Spinal cord (tissue), 10 donors: Measurements from ENCODE around the gene DISC1. TPM values are rescaled to one million over a fixed set of nuclear protein-coding genes. Genes with fewer than 3 reads are reported as not detected.
"Not testable (repeated sequence)": the region's sequence is repeated elsewhere in the genome, so short reads cannot be mapped to it uniquely, and the experiment has no call there.

Experiments used
- DNase-seq, 6 donors: peaks; one replicate each; pipeline versions ENCODE4 v3.0.0 to v3.0.0-alpha.2; 2013 to 2015; ENCODE audit warnings: low spot score in 6 of 6, low read depth in 4 of 6
- H3K27ac ChIP-seq: one replicate; pipeline ENCODE4 v1.5.1; 2013; ENCODE audit warnings: low read depth, low read length, control low read depth
- H3K27me3 ChIP-seq: one replicate; pipeline ENCODE4 v1.6.1; 2013; ENCODE audit warnings: low read length; ENCODE audit not compliant: control insufficient read depth, insufficient read depth
- H3K36me3 ChIP-seq: one replicate; pipeline ENCODE4 v1.6.1; 2013; ENCODE audit warnings: low read length; ENCODE audit not compliant: control insufficient read depth, insufficient read depth
- H3K4me1 ChIP-seq: one replicate; pipeline ENCODE4 v1.6.1; 2013; ENCODE audit warnings: low read length; ENCODE audit not compliant: control insufficient read depth, insufficient read depth
- H3K4me3 ChIP-seq: one replicate; pipeline ENCODE4 v1.5.1; 2013; ENCODE audit warnings: low read depth, low read length, control low read depth
- H3K9me3 ChIP-seq: one replicate; pipeline ENCODE4 v1.6.1; 2013; ENCODE audit warnings: low read length; ENCODE audit not compliant: control insufficient read depth, insufficient read depth
- WGBS: methylation state at CpG from one replicate; pipeline ENCODE4 v1.1.5; 2013; ENCODE audit warnings: missing lambda C conversion rate; ENCODE audit not compliant: insufficient coverage; 5-methylcytosine and 5-hydroxymethylcytosine counted together
- polyA plus RNA-seq, 2 donors: library from polyadenylated mRNA; unstranded; fragments of 120-200 nt; gene quantifications; one replicate each; pipeline ENCODE4 v1.2.1, GENCODE V29; 2013; ENCODE audit not compliant: insufficient read length in 2 of 2
- total RNA-seq, 2 donors: library from RNA; depleted of rRNA in 1 of 2; stranded (reverse); fragments of 120-200 nt in 1 of 2; fragments of >200 nt in 1 of 2; gene quantifications; one replicate each; pipeline versions ENCODE4 v1.2.3 to v1.2.4, GENCODE V29; 2013 to 2014
- donor health status: healthy.

DISC1 gene
- total and polyA plus RNA-seq, 4 donors = 8.3 to 22.1 (median 13.7) TPM

DNA sequence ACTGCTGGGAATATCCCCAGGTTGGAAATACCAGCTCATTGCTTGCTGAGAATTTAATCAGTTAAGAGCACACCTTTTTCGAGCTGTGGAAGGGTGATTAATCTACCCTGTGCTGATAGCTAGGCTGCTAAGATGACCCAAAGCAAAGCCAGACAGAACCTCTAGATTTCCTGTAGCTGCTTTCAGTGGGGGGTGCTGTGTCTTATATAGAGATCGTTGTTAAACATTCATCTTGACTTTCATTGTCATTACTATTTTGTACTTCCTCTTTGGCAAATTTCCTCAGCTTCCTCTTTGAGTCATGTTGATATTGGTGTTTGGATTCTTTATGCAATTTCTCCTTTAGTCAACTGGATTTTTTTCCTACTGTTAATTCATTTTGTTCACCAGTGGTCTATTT, 155.3 kb downstream of the DISC1 start:
- no CpG with 5 or more reads among the region's 2 CpGs for WGBS
- Histone ChIP-seq H3K27ac (no peak overlapping the region), H3K27me3 (no peaks in the 10 kb centered on the region), H3K36me3 (no peaks in the 10 kb centered on the region), H3K9me3 (no peaks in the 10 kb centered on the region), H3K4me3 (no peak overlapping the region), H3K4me1 (peaks cover 15% of the 10 kb centered on the region)
- DNase-seq = peak in 1 of 6 donors; percentile 2

DNA sequence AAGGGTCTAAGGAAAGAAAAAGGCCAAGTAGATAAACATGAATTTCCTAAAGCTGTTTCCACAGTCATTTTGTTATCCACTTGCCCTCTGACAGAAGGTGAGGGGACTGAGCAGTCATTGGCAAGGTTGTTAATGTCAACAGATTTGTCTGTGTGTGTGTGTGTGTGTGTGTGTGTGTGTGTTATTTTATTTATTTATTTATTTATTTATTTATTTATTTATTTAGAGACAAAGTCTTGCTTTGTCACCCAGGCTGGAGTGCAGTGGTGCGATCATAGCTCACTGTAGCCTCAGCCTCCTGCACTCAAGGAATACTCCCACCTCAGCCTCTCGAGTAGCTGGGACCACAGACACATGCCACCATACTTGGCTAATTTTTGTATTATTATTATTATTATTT, 158.5 kb downstream of the DISC1 start:
- DNase-seq, H3K36me3 ChIP-seq, H3K27ac ChIP-seq, H3K4me1 ChIP-seq, H3K9me3 ChIP-seq, H3K27me3 ChIP-seq, H3K4me3 ChIP-seq: not testable (repeated sequence)
- no CpG with 5 or more reads among the region's 2 CpGs for WGBS

DNA sequence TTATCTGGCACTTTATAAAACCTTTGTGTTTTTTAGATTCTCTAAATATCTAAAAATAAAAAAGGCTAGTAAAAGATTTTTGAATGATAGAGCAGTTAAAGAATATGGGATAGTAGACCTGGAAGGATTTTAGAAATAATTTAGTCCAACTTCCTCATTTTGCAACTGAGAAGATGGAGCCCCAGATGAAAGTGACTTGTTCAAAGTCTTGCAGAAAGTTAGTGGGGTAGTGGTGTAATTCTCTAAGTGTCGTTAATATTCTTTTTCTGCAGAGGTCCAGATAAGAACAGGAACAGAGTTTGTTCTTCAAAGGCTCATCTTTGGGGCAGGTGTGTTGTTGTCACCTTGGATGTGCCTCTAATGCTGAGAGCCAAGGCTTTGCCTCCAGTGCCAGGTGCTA, 159.5 kb downstream of the DISC1 start:
- 90% methylated on average over 1 of the region's 1 CpG for WGBS
- Histone ChIP-seq H3K36me3 (no peaks in the 10 kb centered on the region), H3K27me3 (no peaks in the 10 kb centered on the region), H3K9me3 (no peaks in the 10 kb centered on the region), H3K27ac (no peak overlapping the region), H3K4me3 (no peak overlapping the region), H3K4me1 (no peaks in the 10 kb centered on the region)
- DNase-seq = no peak

DNA sequence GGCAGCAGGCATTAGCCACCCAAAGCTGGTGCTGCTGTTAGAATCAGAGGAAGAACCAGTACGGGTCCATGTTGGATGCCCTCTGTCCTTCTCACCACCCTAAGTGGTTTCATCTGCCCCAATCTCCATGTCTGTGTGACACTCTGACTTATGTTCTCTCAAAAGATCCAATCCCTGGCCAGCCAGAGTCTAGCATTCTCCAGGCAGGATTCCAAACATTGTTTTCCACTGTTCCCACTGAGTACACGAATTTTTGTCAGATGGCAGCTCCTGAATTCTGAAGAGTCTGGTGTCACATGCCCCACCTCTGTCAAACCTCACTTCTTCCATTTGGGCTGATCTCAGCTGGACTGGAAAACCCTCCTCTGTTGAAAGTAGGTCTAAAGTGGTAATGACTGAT, 166.0 kb downstream of the DISC1 start:
- no peaks in the 10 kb centered on the region for H3K36me3 ChIP-seq
- no peak overlapping the region for H3K4me3 ChIP-seq
- no peaks in the 10 kb centered on the region for H3K27me3 ChIP-seq
- H3K27ac ChIP-seq = no peak overlapping the region
- WGBS = 69% methylated on average over 2 of the region's 2 CpGs
- no peak for DNase-seq
- H3K4me1 ChIP-seq = no peaks in the 10 kb centered on the region
- H3K9me3 ChIP-seq = no peaks in the 10 kb centered on the region

- no peaks in the 10 kb centered on the region for H3K27me3 ChIP-seq
- H3K9me3 ChIP-seq = no peaks in the 10 kb centered on the region
- no peaks in the 10 kb centered on the region for H3K36me3 ChIP-seq
- no peaks in the 10 kb centered on the region for H3K4me1 ChIP-seq
- no peak for DNase-seq
- 96% methylated on average over 5 of the region's 6 CpGs for whole genome bisulfite sequencing
- H3K27ac ChIP-seq = no peak overlapping the region
- H3K4me3 ChIP-seq = no peak overlapping the region
Observed at GRCh38 chr1:231793893-231794292, 167.3 kb downstream of the DISC1 start.

- Histone ChIP-seq H3K9me3 (no peaks in the 10 kb centered on the region), H3K4me3 (no peak overlapping the region), H3K27me3 (no peaks in the 10 kb centered on the region), H3K36me3 (no peaks in the 10 kb centered on the region), H3K4me1 (no peaks in the 10 kb centered on the region), H3K27ac (no peak overlapping the region)
- DNase-seq = peak in 1 of 6 donors; percentile 59
- 43% methylated on average over 4 of the region's 6 CpGs for WGBS
Observed at GRCh38 chr1:231796141-231796540, 169.6 kb downstream of the DISC1 start.

- Histone ChIP-seq H3K36me3 (no peaks in the 10 kb centered on the region), H3K27me3 (no peaks in the 10 kb centered on the region), H3K4me3 (no peak overlapping the region), H3K27ac (no peak overlapping the region), H3K9me3 (no peaks in the 10 kb centered on the region), H3K4me1 (no peaks in the 10 kb centered on the region)
- 67% methylated on average over 5 of the region's 6 CpGs for WGBS
- no peak for DNase-seq
Observed at GRCh38 chr1:231799363-231799986, 172.9 kb downstream of the DISC1 start.

DNA sequence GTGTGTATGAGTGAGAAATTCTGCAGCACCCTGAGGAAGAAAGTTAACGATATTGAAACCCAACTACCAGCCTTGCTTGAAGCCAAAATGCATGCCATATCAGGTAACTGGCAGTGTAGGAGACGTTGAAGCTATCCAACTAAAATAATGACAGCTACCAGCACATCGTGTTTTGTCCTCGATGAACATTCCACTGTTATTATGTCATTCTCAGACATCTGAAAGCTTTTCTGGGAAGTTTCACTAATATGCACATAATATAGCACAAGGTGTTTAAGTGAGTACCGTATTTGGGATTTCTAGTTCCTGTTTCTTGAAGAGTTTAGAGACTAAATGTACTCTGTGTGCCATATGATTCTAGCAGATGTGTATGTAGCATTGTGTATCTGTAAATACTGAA, 173.5 kb downstream of the DISC1 start:
- peak in 1 of 6 donors; percentile 32 for DNase-seq
- no peak overlapping the region for H3K27ac ChIP-seq
- H3K4me3 ChIP-seq = no peak overlapping the region
- no peaks in the 10 kb centered on the region for H3K27me3 ChIP-seq
- H3K4me1 ChIP-seq = no peaks in the 10 kb centered on the region
- WGBS = no CpG with 5 or more reads among the region's 5 CpGs
- no peaks in the 10 kb centered on the region for H3K36me3 ChIP-seq
- no peaks in the 10 kb centered on the region for H3K9me3 ChIP-seq

DNA sequence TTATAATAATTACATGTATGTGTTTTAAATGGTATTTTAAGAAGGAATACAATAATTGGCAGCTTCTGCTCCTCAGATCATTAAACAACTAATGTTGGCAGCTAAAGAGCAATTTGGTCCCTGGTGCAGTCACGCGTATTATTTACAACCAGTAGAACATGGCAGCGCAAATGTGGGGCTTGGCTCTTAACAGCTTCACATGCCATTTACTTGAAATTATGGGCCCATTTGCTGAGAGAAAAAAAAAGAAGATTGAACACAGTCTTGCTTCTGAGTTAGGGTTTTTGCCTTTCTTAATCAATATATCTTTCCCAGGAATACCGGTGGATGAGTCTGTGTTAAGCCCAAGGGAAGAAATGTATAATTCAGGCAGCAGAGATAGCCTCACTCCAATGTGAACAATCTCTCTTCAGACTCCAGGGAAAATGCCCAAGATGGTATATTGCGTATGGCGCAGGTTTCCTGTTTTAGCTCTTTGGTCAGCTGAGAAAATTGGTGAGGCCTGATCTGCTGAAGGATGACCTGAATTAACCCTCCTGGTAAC, 174.5 kb downstream of the DISC1 start:
- no peaks in the 10 kb centered on the region for H3K9me3 ChIP-seq

DNA sequence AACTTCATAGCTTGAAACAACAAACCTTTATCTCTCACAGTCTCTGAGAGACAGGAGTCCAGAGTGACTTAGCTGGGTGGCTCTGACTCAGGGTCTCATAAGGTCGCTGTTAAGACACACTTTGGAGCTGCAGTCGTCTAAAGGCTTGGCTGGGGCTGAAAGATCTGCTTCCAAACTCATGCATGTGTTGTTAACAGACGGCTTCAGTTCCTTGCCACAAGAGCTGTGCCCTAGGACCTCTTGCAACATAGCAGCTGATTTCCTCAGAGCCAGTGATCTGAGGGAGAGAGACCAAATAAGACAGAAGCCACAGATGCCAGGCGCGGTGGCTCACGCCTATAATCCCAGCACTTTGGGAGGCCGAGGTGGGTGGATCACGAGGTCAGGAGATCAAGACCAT, 176.8 kb downstream of the DISC1 start:
- no peaks in the 10 kb centered on the region for H3K9me3 ChIP-seq
- DNase-seq = peak in 1 of 6 donors; percentile 30
- WGBS = 90% methylated on average over 3 of the region's 8 CpGs
- peaks cover 14% of the 10 kb centered on the region for H3K4me1 ChIP-seq
- H3K27me3 ChIP-seq = no peaks in the 10 kb centered on the region
- peaks cover 5% of the 10 kb centered on the region for H3K36me3 ChIP-seq
- no peak overlapping the region for H3K4me3 ChIP-seq
- H3K27ac ChIP-seq = no peak overlapping the region

More for the DNA sequence above, 174.5 kb downstream of the DISC1 start:
- DNase-seq = peak in 1 of 6 donors; percentile 94
- Histone ChIP-seq H3K27me3 (no peaks in the 10 kb centered on the region), H3K4me3 (no peak overlapping the region), H3K4me1 (peaks cover under 1% of the 10 kb centered on the region), H3K36me3 (no peaks in the 10 kb centered on the region), H3K27ac (no peak overlapping the region)
- 93% methylated on average over 2 of the region's 6 CpGs for WGBS
